Peyer's patch (tissue), 4 donors: ENCODE results near the gene COL6A5. TPM values are rescaled to one million over a fixed set of nuclear protein-coding genes. Genes with fewer than 3 reads are reported as not detected.

Experiments
- DNase-seq, 3 donors: peaks; one replicate each; pipeline ENCODE4 v3.0.0-alpha.2; 2017 to 2019
- H3K27ac ChIP-seq, 4 donors: fragments of 200-600 bp; sonication (generic); one replicate each; pipeline ENCODE4 v1.5.1; 2016 to 2019
- H3K27me3 ChIP-seq, 2 donors: fragments of 200-600 bp; sonication (generic); one replicate each; pipeline ENCODE4 v1.5.1; 2019
- H3K36me3 ChIP-seq, 3 donors: fragments of 200-600 bp; sonication (generic); one replicate each; pipeline ENCODE4 v1.5.1; 2016 to 2019
- H3K4me1 ChIP-seq, 4 donors: fragments of 200-600 bp; sonication (generic); one replicate each; pipeline ENCODE4 v1.5.1; 2016 to 2019
- H3K4me3 ChIP-seq, 4 donors: fragments of 200-600 bp; sonication (generic); 1 replicate in 3 of 4; 2 replicates in 1 of 4; pipeline ENCODE4 v1.5.1; 2016 to 2019; ENCODE audit warnings: mild to moderate bottlenecking in 1 of 4
- H3K9me3 ChIP-seq, 4 donors: fragments of 200-600 bp; sonication (generic); one replicate each; pipeline ENCODE4 v1.5.1; 2016 to 2019; ENCODE audit warnings: mild to moderate bottlenecking in 1 of 4
- POLR2A ChIP-seq, 2 donors: fragments of 450-650 bp; IDR thresholded peaks; one replicate each; pipeline ENCODE4 v1.5.1; 2017; ENCODE audit warnings: antibody characterized with exemption in 2 of 2, mild to moderate bottlenecking in 2 of 2, moderate library complexity in 2 of 2
- total RNA-seq, 4 donors: library from RNA; depleted of rRNA; stranded (reverse); fragments of >200 nt; gene quantifications; one replicate each; pipeline ENCODE4 v1.1.0, GENCODE V29; 2016
- TF ChIP-seq, protein P1 (sequence below), 6 experiments: fragments of 450-650 bp in 4 of 6; fragments of 200-600 bp in 2 of 6; sonication (generic) in 1 of 6; IDR thresholded peaks; one replicate each; pipeline ENCODE4 v1.5.1; 2017 to 2019; ENCODE audit warnings: antibody characterized with exemption in 6 of 6, mild to moderate bottlenecking in 3 of 6, moderate library complexity in 1 of 6

Gene COL6A5
- total RNA-seq, 4 donors from 2014 or later = 1.7 TPM; not detected in 3

DNA sequence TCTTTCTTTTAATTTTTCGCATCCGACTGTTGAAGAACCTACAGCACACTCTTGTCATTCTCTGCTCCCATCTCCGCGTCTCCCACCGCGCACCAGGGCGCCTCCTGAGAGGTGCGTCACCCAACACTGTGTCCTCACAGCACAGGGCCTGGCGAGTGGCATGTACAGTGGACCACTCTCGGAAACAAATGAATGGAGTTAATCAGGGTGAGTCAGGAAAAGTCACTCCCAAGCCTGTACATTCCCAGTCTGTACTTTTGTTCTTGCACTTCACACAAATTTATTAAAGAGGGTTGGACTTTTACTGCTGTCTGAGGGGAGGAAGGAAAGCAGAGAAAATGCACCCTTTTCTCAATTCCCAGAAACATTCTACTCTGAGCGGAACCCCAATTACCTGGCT is 172.1 kb downstream of the COL6A5 start:
- H3K27ac ChIP-seq = no peak overlapping the region
- no peak overlapping the region for H3K4me3 ChIP-seq
- H3K4me1 ChIP-seq = no peaks in the 10 kb centered on the region
- no peaks in the 10 kb centered on the region for H3K9me3 ChIP-seq
- H3K36me3 ChIP-seq = no peaks in the 10 kb centered on the region
- no peak for TF ChIP-seq POLR2A (IDR thresholded peaks at IDR 0.05)
- TF ChIP-seq, protein P1, sequence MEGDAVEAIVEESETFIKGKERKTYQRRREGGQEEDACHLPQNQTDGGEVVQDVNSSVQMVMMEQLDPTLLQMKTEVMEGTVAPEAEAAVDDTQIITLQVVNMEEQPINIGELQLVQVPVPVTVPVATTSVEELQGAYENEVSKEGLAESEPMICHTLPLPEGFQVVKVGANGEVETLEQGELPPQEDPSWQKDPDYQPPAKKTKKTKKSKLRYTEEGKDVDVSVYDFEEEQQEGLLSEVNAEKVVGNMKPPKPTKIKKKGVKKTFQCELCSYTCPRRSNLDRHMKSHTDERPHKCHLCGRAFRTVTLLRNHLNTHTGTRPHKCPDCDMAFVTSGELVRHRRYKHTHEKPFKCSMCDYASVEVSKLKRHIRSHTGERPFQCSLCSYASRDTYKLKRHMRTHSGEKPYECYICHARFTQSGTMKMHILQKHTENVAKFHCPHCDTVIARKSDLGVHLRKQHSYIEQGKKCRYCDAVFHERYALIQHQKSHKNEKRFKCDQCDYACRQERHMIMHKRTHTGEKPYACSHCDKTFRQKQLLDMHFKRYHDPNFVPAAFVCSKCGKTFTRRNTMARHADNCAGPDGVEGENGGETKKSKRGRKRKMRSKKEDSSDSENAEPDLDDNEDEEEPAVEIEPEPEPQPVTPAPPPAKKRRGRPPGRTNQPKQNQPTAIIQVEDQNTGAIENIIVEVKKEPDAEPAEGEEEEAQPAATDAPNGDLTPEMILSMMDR (IDR thresholded peaks at IDR 0.05) = no peak
- no peak for DNase-seq
- no peaks in the 10 kb centered on the region for H3K27me3 ChIP-seq

- Histone ChIP-seq H3K9me3 (no peaks in the 10 kb centered on the region), H3K27me3 (no peaks in the 10 kb centered on the region), H3K4me1 (no peaks in the 10 kb centered on the region), H3K4me3 (no peak overlapping the region), H3K36me3 (no peaks in the 10 kb centered on the region), H3K27ac (no peak overlapping the region)
- TF ChIP-seq, protein P1 (IDR thresholded peaks at IDR 0.05) = no peak
- no peak for TF ChIP-seq POLR2A (IDR thresholded peaks at IDR 0.05)
- no peak for DNase-seq
Observed at GRCh38 chr3:130519754-130520153, 174.3 kb downstream of the COL6A5 start.

DNA sequence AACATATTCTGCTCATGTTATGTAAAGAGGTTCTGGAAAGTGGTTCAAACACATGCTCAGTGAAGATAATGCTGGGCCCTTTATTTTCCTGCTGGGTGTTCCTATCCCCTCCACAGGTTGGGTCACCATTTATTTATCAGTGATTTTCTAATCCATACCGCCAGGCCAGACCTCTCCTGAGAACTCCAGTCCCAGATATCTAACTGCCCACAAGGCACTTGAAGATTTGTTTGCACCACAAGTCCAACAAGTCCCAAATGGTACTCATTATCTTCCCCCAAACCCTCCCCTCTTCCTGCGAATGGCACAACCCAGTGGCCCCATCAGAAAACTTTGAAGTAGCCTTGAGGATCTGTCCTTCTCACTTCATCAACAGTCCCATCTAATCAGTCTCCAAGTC is 176.9 kb downstream of the COL6A5 start:
- Histone ChIP-seq H3K36me3 (no peaks in the 10 kb centered on the region), H3K27ac (no peak overlapping the region), H3K27me3 (no peaks in the 10 kb centered on the region), H3K4me1 (no peaks in the 10 kb centered on the region), H3K9me3 (no peaks in the 10 kb centered on the region), H3K4me3 (no peak overlapping the region)
- no peak for DNase-seq
- TF ChIP-seq POLR2A (IDR thresholded peaks at IDR 0.05) = no peak
- TF ChIP-seq, protein P1 (IDR thresholded peaks at IDR 0.05) = no peak

DNA sequence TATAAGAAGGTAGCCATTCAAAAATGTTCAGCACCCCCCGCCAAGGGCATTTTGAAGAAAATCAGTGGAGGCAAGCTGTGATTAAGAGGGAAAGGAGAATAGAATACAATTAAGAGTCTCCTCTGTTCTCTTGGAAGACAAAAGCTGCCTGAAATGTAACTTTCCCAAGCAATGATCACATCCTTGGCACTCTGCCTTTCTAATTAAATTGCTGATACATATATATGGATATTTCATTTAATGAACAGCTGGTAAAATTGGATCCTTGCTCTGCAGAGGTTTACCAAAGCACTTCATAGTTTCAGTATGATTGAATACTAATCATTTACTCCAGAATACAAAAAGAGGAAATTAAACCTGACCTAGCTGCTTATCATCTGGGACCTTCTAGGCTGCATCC is 182.0 kb downstream of the COL6A5 start:
- Histone ChIP-seq H3K4me1 (no peaks in the 10 kb centered on the region), H3K27ac (no peak overlapping the region), H3K27me3 (no peaks in the 10 kb centered on the region), H3K36me3 (no peaks in the 10 kb centered on the region), H3K4me3 (no peak overlapping the region), H3K9me3 (no peaks in the 10 kb centered on the region)
- no peak for DNase-seq
- TF ChIP-seq, protein P1 (IDR thresholded peaks at IDR 0.05) = no peak
- no peak for TF ChIP-seq POLR2A (IDR thresholded peaks at IDR 0.05)

GRCh38 chr3:130528120-130528519 is 182.6 kb downstream of the COL6A5 start:
- H3K27ac ChIP-seq = no peak overlapping the region
- no peaks in the 10 kb centered on the region for H3K9me3 ChIP-seq
- DNase-seq = no peak
- H3K27me3 ChIP-seq = no peaks in the 10 kb centered on the region
- H3K36me3 ChIP-seq = no peaks in the 10 kb centered on the region
- TF ChIP-seq, protein P1 (IDR thresholded peaks at IDR 0.05) = no peak
- no peak for TF ChIP-seq POLR2A (IDR thresholded peaks at IDR 0.05)
- no peaks in the 10 kb centered on the region for H3K4me1 ChIP-seq
- H3K4me3 ChIP-seq = no peak overlapping the region
